ENCODE data around the gene RANBP9.

GRCh38 chr6:13605634-13606033, 106.0 kb downstream of the RANBP9 start:
- TF ChIP-seq CTCF (IDR thresholded peaks at IDR 0.05) (no peak), POLR2A (IDR thresholded peaks at IDR 0.05) (no peak)
